Activated CD4-positive, CD25-positive, alpha-beta regulatory T cell treated with anti-CD3 and anti-CD28 coated beads, Interleukin-2, amount 50 U/mL, for 24 hours (primary cell): ENCODE results near the gene MMP14.

Source experiments
- ATAC-seq, 2 donors: fragments of 150-1000 bp; cut with Tn5 transposase; one replicate each; pipeline ENCODE4 v1.10.0; 2021; ENCODE audit warnings: mild to moderate bottlenecking in 1 of 2, moderate library complexity in 1 of 2

The MMP14 gene

DNA sequence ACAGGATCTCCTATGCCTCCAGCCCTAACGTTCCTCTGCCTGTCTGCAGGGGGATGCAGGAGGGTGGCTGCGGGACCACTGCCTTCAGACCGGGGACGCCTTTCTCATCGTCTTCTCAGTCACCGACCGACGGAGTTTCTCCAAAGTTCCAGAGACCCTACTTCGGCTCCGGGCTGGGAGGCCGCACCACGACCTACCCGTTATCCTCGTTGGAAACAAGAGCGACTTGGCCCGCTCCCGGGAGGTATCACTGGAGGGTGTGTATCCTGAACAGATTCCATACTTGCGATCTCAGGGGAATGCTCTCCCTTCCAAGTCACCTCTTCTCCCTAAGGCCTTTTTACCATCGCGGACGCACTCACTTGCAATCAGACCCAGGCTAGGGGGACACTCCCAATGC, 49.6 kb downstream of the MMP14 start:
- ATAC-seq = no peak

DNA sequence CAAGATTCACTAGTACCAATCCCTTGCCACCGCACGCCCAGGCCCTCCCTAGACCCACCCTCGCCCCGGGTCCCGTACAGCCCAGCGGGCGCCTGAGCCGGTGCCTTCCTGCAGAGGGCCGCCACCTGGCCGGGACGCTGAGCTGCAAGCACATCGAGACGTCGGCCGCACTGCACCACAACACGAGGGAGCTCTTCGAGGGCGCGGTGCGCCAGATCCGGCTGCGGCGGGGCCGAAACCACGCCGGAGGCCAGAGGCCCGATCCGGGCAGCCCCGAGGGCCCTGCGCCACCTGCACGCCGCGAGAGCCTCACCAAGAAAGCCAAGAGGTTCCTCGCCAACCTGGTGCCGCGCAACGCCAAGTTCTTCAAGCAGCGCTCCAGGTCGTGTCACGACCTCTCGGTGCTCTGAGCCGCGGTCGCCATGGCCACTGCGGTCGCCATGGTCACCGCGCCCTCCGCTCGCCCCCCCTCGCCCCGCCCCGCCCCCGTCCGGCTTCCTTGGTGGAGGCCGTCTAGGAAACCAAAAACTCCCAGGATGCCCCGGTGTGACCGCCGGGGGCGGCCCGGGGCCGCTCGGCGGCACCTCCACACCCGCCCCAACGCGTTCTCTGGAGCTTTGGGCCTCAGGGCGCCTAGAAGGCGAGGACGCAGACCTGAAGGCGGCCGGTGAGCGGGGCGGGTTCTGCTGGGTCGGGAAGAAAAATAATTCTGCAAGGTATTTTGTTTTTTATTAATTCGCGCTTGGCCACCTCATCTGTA, 50.3 kb downstream of the MMP14 start:
- peak; percentile 66 to 68 for ATAC-seq

DNA sequence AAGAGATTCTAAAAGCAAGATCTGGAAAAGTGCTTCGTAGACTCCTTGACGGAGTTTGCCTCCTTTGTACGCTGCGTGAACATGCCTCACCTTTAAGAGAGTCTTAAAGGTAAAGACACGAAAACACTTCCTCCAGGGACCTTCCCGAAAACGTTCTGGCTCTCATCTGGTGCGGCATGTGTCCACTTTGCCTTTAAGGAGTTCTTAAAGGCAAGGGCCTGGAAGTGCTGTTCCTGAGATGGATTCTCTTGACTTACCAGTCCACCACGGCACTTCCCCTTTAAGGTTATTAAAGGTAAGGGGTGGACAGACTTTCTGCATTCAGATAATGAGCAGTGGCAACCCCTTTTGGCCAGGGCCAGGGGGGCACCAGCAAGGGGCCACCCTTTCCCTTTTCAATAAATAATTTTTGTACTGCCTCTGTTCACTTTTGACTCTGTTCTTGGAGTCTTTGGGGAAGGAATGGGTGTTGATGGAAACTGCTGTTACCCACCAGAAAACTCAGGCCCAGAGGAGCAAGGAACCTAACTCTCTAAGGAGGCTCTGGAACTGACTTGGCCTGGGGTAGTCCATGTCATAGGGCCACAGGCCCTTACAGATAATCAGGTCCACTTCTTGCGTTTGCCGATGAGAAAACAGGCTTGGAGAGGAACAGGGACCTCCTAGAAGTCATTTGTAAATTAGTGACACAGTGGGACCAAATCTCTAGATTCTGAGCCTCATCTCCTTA, 51.0 kb downstream of the MMP14 start:
- peak; percentile 38 to 47 for ATAC-seq

DNA sequence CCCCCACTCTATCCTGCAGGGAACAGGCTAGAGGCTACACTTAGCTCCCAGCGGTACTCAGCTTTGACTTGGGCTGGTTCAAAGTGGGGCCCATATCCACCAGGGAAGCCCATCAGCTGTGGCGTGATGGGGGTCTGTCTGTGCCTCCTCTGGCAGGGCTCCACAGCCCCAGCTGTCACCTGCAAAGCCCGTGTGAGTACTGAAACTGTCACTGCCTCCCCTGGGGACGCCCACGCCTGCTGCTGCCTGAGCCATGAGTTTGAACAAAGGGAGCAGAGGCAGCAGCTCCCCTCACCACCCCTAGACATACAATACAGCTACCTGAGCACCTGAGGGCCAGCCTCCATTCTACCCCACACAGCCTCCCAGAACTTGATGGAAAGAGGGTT, 51.6 kb downstream of the MMP14 start:
- ATAC-seq = peak; percentile 37 to 50

DNA sequence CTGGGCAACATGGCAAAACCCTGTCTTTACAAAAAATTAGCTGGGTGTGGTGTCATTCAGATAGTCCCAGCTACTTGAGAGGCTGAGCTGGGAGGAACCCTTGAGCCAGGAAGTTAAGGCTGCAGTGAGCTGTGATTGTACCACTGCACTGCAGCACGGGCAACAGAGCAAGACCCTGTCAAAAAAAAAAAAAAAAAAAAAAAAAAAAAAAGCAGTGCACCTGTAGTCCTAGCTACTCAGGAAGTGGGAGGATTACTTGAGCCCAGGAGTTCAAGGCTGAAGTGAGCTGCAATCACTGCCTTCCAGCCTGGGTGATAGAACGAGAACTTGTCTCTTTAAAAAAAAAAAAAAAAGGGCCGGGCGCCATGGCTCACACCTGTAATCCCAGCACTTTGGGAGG, 52.3 kb downstream of the MMP14 start:
- no peak for ATAC-seq

DNA sequence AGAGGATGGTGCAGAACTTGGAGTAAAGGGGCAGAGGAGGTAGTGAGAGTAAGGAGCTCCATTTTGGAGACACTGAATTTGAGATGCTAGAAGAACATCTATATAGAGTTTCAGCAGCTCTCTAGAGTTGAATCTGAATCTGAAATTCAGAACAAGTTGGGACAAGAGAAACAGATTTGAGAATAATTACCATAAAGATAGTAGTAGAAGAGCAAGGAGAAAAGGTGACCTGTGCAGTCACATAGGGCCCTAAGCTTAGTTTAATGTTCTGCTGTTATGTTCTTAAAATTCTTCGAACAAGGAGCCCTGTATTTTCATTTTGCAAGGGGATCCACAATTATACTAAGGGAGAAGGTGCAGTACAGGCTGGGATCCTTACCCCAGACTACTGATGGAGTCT, 54.0 kb downstream of the MMP14 start:
- no peak for ATAC-seq

DNA sequence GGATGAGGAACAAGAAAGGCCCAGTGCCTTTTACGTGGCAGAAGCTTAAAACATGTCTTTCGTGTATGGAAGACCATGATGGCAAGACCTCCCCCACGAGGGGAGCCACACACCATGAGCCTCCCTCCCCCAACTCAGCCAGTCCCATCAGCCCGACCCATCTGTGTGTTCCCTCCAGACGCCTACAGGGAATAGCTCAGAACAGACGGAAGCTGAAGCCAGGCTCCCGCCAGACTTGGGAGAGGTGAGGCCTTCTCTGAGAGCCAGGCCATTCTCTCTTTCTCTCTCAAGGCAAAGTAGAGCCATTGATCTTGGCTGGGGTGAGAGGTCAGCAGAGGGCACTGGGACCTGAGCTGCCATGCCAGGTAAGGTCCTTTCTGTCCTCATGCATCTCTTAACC, 56.1 kb downstream of the MMP14 start:
- no peak for ATAC-seq

DNA sequence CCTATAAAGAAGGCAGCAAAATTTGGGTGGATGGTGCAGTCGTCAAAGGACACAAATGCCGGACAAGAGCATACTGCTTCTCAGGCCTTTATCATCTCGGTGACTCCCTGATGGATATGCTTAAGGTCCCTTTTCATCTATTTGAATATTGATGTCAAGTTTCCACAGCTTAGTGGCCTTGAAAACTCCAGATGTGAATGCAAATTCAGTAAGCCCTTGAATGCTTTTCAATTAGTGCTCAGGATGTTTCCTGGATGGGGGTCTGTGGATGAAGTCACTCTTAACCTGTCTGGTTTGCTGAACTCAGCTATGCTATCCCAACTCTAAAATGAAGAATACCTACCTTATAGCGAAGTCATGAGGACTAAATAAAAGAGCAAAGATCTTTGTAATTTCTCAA, 57.3 kb downstream of the MMP14 start:
- ATAC-seq = no peak

DNA sequence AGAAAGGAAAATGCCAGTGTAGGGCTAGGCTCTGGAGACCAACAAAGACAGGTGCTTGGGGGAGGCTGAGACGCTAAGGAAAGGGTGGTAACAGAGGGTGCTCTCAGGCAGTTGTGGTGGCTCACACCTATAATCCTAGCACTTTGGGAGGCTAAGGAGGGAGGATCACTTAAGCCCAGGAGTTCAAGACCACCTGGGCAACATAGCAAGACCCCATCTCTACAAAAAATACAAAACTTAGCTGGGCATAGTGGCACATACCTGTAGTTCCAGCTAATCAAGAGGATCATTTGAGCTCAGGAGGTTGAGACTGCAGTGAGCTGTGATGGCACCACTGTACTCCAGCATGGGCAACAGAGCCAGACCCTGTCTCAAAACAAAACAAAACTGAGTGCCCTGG, 59.0 kb downstream of the MMP14 start:
- ATAC-seq = no peak

DNA sequence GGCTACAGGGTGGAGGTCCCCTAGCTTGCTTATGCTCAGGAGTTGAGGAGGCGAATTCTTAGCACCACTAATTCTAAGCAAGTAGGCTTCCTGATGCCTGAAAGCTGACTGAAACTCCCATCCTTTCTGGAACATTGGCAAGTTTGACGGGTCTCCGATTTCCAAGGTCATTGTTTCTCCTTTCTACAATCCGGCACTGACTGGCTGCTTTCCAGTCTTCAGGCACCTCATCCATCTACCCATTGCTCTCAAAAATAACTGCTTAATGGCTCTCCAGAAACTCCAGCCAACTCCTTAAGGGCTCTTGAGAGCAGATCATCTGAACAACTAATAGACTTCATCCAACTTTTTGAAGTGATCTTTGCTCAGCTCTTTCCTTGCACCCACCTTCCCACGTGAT, 60.0 kb downstream of the MMP14 start:
- ATAC-seq = no peak

DNA sequence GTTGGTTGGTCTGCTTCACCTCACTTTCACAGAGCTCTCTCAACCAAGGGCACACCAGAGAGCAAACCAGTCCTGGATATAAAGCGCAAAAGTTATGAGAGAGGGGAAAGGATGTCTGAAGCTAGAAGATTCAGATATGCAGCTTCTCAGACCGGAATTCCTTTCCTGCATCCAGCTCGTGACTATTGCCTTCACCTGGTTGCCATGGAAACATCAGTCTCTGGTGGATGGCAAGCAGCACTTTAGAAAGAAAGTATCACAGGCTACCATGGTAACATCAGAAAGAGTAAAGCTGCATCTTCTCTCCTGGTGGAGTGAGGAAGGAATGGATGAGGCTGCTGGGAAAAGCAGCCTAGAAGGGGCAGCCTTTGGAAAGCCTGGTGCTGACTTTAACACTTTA, 60.4 kb downstream of the MMP14 start:
- ATAC-seq = no peak

DNA sequence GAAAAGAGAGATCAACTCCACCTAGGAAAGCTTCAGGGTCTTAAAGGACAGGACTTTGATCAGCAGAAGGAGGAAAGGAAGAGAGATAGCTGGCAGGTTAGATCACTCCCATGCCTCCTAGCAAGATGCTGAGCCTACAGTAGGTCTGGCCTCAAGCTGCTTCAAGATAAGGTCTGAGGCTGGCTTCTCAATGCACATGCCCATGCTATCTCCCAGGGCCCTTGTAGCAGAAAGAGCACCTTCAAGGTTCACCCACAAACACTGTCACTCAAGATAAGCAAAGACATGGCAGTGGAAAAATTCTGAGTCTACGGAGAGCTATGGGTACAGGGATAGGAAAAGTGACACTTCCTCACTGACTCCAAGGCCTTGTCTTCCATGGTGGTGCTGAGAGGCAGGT, 61.0 kb downstream of the MMP14 start:
- no peak for ATAC-seq
